DND-41 (cell line): Measurements from ENCODE around the gene KCNIP4.

Experiments
- EZH2 ChIP-seq: IDR thresholded peaks from 3 replicates; pipeline ENCODE4 v1.6.1; 2012; ENCODE audit warnings: borderline replicate concordance, low read depth, mild to moderate bottlenecking, moderate library complexity, low read length, inconsistent platforms; ENCODE audit not compliant: severe bottlenecking
- TF ChIP-seq, protein P1 (sequence below): IDR thresholded peaks from 2 replicates; pipeline ENCODE4 v1.5.1; 2012; ENCODE audit warnings: borderline replicate concordance, low read length, moderate library complexity, mild to moderate bottlenecking; ENCODE audit not compliant: poor library complexity, severe bottlenecking; ENCODE audit errors: extremely low read depth

DNA sequence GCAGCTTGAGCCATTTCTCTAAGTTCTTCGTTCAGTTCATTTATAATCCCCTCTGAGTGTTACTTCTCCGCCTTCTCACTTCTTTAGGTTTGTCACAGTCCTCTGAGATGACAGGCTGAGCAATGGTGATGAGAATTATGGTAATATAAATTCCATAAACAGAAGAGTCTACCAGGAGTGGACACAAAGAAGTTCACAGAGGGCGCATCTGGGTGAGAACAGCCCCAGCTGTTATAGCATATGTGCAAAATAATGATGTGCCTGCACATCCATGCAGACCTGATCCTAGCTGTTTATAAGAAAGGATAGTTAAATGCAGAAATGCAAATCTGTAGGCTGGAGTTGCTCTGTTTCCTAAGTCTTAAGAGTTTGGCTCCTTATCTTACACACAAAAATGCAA lies 377.5 kb downstream of the KCNIP4 start:
- TF ChIP-seq, protein P1, sequence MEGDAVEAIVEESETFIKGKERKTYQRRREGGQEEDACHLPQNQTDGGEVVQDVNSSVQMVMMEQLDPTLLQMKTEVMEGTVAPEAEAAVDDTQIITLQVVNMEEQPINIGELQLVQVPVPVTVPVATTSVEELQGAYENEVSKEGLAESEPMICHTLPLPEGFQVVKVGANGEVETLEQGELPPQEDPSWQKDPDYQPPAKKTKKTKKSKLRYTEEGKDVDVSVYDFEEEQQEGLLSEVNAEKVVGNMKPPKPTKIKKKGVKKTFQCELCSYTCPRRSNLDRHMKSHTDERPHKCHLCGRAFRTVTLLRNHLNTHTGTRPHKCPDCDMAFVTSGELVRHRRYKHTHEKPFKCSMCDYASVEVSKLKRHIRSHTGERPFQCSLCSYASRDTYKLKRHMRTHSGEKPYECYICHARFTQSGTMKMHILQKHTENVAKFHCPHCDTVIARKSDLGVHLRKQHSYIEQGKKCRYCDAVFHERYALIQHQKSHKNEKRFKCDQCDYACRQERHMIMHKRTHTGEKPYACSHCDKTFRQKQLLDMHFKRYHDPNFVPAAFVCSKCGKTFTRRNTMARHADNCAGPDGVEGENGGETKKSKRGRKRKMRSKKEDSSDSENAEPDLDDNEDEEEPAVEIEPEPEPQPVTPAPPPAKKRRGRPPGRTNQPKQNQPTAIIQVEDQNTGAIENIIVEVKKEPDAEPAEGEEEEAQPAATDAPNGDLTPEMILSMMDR = no peak
- TF ChIP-seq EZH2 = no peak
